ENCODE measurements around the gene NRG2. TPM values are rescaled to one million over a fixed set of nuclear protein-coding genes. Genes with fewer than 3 reads are reported as not detected.

Gene NRG2
- total RNA-seq, 4 donors from 2014 or later: 1.1 to 2.9 (median 1.8) TPM

DNA sequence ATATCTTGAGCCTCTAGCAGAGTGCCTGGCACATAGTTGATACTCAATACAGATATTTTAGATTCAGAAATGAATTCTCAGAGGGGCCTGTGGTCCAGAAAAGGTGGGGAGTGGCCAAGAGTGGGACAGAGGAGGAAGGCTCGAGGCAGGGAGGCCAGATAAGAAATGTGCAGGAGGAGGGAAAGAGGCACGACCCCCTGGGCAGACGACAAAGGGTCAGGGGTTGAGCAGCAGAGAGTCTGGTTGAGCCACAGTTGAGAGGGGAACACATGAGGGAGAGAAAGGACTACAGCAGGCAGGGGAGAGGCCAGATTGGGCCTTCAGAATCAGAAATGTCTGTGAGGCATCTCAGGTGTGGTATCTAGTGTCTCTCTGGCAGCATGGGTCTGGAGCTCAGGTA, 158.4 kb downstream of the NRG2 start:
- Histone ChIP-seq H3K9me3 (no peaks in the 10 kb centered on the region), H3K4me1 (no peaks in the 10 kb centered on the region), H3K27me3 (no peaks in the 10 kb centered on the region), H3K4me3 (replicated peaks in 1 of 3) (no peak overlapping the region), H3K27ac (no peak overlapping the region), H3K36me3 (no peaks in the 10 kb centered on the region)
- no peak for TF ChIP-seq POLR2A (IDR thresholded peaks at IDR 0.05)
- TF ChIP-seq, protein P1, sequence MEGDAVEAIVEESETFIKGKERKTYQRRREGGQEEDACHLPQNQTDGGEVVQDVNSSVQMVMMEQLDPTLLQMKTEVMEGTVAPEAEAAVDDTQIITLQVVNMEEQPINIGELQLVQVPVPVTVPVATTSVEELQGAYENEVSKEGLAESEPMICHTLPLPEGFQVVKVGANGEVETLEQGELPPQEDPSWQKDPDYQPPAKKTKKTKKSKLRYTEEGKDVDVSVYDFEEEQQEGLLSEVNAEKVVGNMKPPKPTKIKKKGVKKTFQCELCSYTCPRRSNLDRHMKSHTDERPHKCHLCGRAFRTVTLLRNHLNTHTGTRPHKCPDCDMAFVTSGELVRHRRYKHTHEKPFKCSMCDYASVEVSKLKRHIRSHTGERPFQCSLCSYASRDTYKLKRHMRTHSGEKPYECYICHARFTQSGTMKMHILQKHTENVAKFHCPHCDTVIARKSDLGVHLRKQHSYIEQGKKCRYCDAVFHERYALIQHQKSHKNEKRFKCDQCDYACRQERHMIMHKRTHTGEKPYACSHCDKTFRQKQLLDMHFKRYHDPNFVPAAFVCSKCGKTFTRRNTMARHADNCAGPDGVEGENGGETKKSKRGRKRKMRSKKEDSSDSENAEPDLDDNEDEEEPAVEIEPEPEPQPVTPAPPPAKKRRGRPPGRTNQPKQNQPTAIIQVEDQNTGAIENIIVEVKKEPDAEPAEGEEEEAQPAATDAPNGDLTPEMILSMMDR (IDR thresholded peaks at IDR 0.05): no peak
- intact Hi-C loops (cut with DNase I): no loop called here
- WGBS, 2 donors: 83 to 89% methylated on average over 3 of the region's 3 CpGs
- DNase-seq: no peak

DNA sequence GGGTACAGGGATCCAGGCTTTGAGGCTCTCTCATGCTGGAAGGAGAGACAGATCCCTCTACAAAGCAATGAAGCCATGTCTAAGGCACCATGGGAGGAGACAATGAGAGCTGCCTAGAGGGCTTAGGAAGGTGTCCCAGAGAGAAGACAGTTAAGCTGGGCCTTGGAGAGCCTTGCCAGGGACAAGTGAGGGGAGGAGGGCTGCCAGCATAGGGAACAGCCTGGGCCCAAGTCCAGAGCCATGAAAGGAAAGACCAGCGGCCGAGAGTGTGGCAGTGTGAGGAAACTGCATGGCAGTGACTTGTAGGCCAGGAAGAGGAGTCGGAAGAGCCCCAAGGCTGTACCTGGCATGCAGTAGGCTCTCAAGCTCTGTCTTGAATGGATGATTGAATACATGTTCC, 159.0 kb downstream of the NRG2 start:
- 83 to 91% methylated on average over 3 of the region's 3 CpGs for WGBS, 2 donors
- no peaks in the 10 kb centered on the region for H3K36me3 ChIP-seq
- intact Hi-C loops (cut with DNase I): no loop called here
- H3K27me3 ChIP-seq: no peaks in the 10 kb centered on the region
- no peak for TF ChIP-seq POLR2A (IDR thresholded peaks at IDR 0.05)
- TF ChIP-seq, protein P1 (IDR thresholded peaks at IDR 0.05): no peak
- H3K4me1 ChIP-seq: no peaks in the 10 kb centered on the region
- H3K27ac ChIP-seq: no peak overlapping the region
- DNase-seq: no peak
- H3K9me3 ChIP-seq: no peaks in the 10 kb centered on the region
- no peak overlapping the region for H3K4me3 ChIP-seq (replicated peaks in 1 of 3)

DNA sequence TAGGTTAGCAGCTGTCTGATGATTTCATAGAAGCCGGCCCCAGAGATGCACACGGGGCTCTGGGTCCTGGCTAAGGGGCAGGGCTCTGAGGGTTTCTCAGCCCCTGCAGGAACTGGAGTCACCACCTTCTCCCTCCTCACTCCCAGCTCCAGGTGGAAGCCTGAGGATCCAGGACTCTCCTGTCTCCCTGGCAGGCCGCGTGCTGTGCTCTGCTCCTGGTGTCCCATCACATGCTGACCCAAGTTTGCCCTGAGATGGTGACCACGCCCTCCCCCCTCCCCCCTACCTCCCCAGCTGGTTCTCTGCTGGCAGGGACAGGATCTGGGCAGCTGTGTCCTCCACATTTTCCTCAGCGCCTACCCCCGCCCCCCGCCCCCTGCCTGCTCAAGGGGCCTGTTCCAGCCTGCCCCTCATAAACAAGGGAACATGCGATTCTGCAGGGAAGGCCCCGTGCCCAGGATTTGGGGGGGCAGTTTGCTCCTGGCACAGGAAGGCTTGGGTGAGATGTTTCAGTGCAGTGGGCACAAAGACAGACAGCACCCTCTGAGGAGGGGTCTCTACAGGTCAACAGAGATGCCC, 160.0 kb downstream of the NRG2 start:
- no peak for TF ChIP-seq POLR2A (IDR thresholded peaks at IDR 0.05)
- TF ChIP-seq, protein P1 (IDR thresholded peaks at IDR 0.05): no peak
- Histone ChIP-seq H3K4me3 (replicated peaks in 1 of 3) (no peak overlapping the region), H3K9me3 (no peaks in the 10 kb centered on the region), H3K27me3 (no peaks in the 10 kb centered on the region), H3K36me3 (no peaks in the 10 kb centered on the region), H3K27ac (no peak overlapping the region), H3K4me1 (no peaks in the 10 kb centered on the region)
- DNase-seq: no peak
- intact Hi-C loops (cut with DNase I): no loop called here
- WGBS, 2 donors: 78 to 87% methylated on average over 5 to 8 of the region's 10 CpGs

DNA sequence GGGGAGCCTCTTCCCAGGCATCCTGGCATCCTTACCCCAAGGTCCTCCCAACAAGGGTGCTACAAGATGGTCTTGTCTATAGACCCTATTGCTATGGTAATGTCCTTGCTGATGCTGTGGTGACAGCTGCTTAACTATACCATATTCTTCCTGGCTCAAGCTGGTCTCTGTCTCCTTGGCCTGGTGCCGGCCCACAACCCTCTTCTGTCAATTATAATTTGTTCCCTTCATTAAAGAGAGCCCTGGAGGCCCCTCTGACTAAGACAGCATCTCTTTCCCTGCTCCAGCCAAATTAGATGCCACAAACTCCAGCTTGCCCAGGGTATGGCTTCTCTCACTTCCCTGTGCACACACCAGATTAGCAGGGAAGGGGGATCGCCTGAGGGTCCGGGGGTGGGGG, 160.8 kb downstream of the NRG2 start:
- H3K27ac ChIP-seq: no peak overlapping the region

DNA sequence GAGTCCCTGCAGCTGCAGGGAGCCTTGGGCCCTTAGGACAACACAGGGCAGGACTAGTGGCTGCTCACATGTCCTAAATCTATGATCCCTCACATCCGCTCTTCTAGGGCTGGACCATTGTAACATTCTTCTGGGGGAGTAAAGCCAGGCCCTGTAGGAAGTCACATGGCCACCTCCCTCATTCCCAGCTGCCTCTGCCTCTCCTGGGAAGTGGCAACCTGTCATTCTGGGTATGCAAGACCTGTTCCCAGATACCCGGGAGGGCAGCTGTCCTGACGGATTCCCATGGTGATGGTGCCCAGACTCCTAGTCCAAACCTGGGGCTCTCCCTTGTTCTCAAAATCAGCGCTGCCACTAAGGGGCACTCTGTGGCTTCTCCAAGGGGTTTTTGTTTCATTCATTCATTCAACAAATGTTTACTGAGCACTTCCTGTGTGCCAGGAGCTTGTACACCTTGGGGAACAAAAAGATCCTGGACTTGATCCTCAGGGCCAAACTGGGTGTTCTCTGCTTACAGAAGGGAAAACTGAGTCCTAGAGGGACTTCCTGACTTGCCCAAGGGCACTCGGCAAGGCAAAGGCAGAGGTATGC, 161.9 kb downstream of the NRG2 start:
- intact Hi-C loops (cut with DNase I): no loop called here
- no peak for DNase-seq
- H3K27ac ChIP-seq: no peak overlapping the region
- TF ChIP-seq, protein P1 (IDR thresholded peaks at IDR 0.05): no peak
- TF ChIP-seq POLR2A (IDR thresholded peaks at IDR 0.05): no peak
- 85 to 92% methylated on average over 5 of the region's 5 CpGs for WGBS, 2 donors
- H3K9me3 ChIP-seq: no peaks in the 10 kb centered on the region
- H3K27me3 ChIP-seq: no peaks in the 10 kb centered on the region
- H3K4me1 ChIP-seq: no peaks in the 10 kb centered on the region
- no peak overlapping the region for H3K4me3 ChIP-seq (replicated peaks in 1 of 3)
- H3K36me3 ChIP-seq: no peaks in the 10 kb centered on the region

More for the DNA sequence above, 160.8 kb downstream of the NRG2 start:
- DNase-seq: no peak
- no peak overlapping the region for H3K4me3 ChIP-seq (replicated peaks in 1 of 3)
- no peaks in the 10 kb centered on the region for H3K27me3 ChIP-seq
- no peaks in the 10 kb centered on the region for H3K4me1 ChIP-seq
- 85 to 96% methylated on average over 3 of the region's 3 CpGs for WGBS, 2 donors
- intact Hi-C loops (cut with DNase I): no loop called here
- no peaks in the 10 kb centered on the region for H3K36me3 ChIP-seq
- H3K9me3 ChIP-seq: no peaks in the 10 kb centered on the region
- TF ChIP-seq POLR2A (IDR thresholded peaks at IDR 0.05): no peak
- TF ChIP-seq, protein P1 (IDR thresholded peaks at IDR 0.05): no peak

Measured in thyroid gland (tissue), 4 donors.